ENCODE measurements around the gene MICAL2. TPM values are rescaled to one million over a fixed set of nuclear protein-coding genes. Genes with fewer than 3 reads are reported as not detected.

Gene MICAL2
- total RNA-seq, 1 experiment from 2014 or later, result 314 TPM

GRCh38 chr11:12114193-12115033 lies 4.0 kb downstream of the MICAL2 start:
- DNase-seq (ENCODE audit: low read depth), result no peak

- DNase-seq (ENCODE audit: low read depth), result no peak
These were observed 6.1 kb downstream of the MICAL2 start for GRCh38 chr11:12116425-12117032.

GRCh38 chr11:12117200-12117599 lies 6.8 kb downstream of the MICAL2 start:
- DNase-seq (ENCODE audit: low read depth), result no peak

GRCh38 chr11:12117611-12118010 lies 7.2 kb downstream of the MICAL2 start:
- no peak for DNase-seq (ENCODE audit: low read depth)

- no peak for DNase-seq (ENCODE audit: low read depth)
These were observed 8.6 kb downstream of the MICAL2 start for GRCh38 chr11:12118949-12119348.

GRCh38 chr11:12119502-12119901 lies 9.1 kb downstream of the MICAL2 start:
- peak; percentile 36 for DNase-seq (ENCODE audit: low read depth)

GRCh38 chr11:12120031-12121008 lies 9.9 kb downstream of the MICAL2 start:
- peak; percentile 61 for DNase-seq (ENCODE audit: low read depth)

- DNase-seq (ENCODE audit: low read depth), result no peak
These were observed 10.6 kb downstream of the MICAL2 start for GRCh38 chr11:12121011-12121410.

GRCh38 chr11:12121517-12121916 lies 11.1 kb downstream of the MICAL2 start:
- DNase-seq (ENCODE audit: low read depth), result no peak

GRCh38 chr11:12122083-12122482 lies 11.7 kb downstream of the MICAL2 start:
- DNase-seq (ENCODE audit: low read depth), result no peak

GRCh38 chr11:12123273-12123672 lies 12.9 kb downstream of the MICAL2 start:
- DNase-seq (ENCODE audit: low read depth), result peak; percentile 62

- no peak for DNase-seq (ENCODE audit: low read depth)
These were observed 13.4 kb downstream of the MICAL2 start for GRCh38 chr11:12123799-12124198.

- DNase-seq (ENCODE audit: low read depth), result no peak
These were observed 13.9 kb downstream of the MICAL2 start for GRCh38 chr11:12124306-12124705.

- peak; percentile 63 for DNase-seq (ENCODE audit: low read depth)
These were observed 15.3 kb downstream of the MICAL2 start for GRCh38 chr11:12125609-12126149.

- peak; percentile 95 for DNase-seq (ENCODE audit: low read depth)
These were observed 16.1 kb downstream of the MICAL2 start for GRCh38 chr11:12126344-12127019.

GRCh38 chr11:12127206-12127898 lies 17.0 kb downstream of the MICAL2 start:
- no peak for DNase-seq (ENCODE audit: low read depth)

- no peak for DNase-seq (ENCODE audit: low read depth)
These were observed 17.9 kb downstream of the MICAL2 start for GRCh38 chr11:12128301-12128751.

GRCh38 chr11:12129227-12129626 lies 18.8 kb downstream of the MICAL2 start:
- no peak for DNase-seq (ENCODE audit: low read depth)

GRCh38 chr11:12130180-12130980 lies 20.0 kb downstream of the MICAL2 start:
- no peak for DNase-seq (ENCODE audit: low read depth)

Measured in HT1080 (cell line).